B cell (primary cell): ENCODE results near the gene FUT9. TPM values are rescaled to one million over a fixed set of nuclear protein-coding genes. Genes with fewer than 3 reads are reported as not detected.

Experiments used
- ATAC-seq: fragments of 200-7000 bp; cut with Tn5 transposase; one replicate; pipeline ENCODE4 v1.10.0; 2021; ENCODE audit warnings: low read depth, mild to moderate bottlenecking, moderate number of reproducible peaks, moderate library complexity
- CTCF ChIA-PET: fragments of 350-600 bp; sonication (Branson Sonifier 250); formaldehyde crosslinking; loops from one replicate; lab custom pipeline; 2021; ENCODE audit warnings: antibody characterized with exemption, inconsistent platforms; lab: Charles Lee
- POLR2A ChIA-PET: fragments of 350-600 bp; sonication (Branson Sonifier 250); formaldehyde crosslinking; loops from one replicate; lab custom pipeline; 2021; ENCODE audit warnings: antibody characterized with exemption; lab: Charles Lee
- DNase-seq: peaks from one replicate; pipeline ENCODE4 v3.0.0; 2013
- H2AFZ ChIP-seq: 2 replicates; pipeline ENCODE4 v1.6.1; 2012; ENCODE audit warnings: mild to moderate bottlenecking, low read depth, low read length; ENCODE audit not compliant: insufficient read depth, poor library complexity, severe bottlenecking
- H3K27ac ChIP-seq, 2 donors: 1 replicate in 1 of 2; 2 replicates in 1 of 2; pipeline ENCODE4 v1.5.1; 2012 to 2013; ENCODE audit warnings: low read length in 2 of 2, mild to moderate bottlenecking in 2 of 2, moderate library complexity in 1 of 2
- H3K27me3 ChIP-seq, 4 experiments: fragments of 200-600 bp in 1 of 4; sonication (generic) in 1 of 4; replicated peaks in 1 of 4; 1 replicate in 2 of 4; 2 replicates in 2 of 4; pipeline versions ENCODE4 v1.6.1 to v1.7.0; 2013 to 2016; ENCODE audit warnings: low read length in 3 of 4, mild to moderate bottlenecking in 2 of 4, mixed read lengths in 1 of 4, moderate library complexity in 1 of 4; ENCODE audit not compliant: insufficient read depth in 4 of 4, control insufficient read depth in 3 of 4; ENCODE audit errors: control extremely low read depth in 1 of 4
- H3K36me3 ChIP-seq, 2 experiments: replicated peaks in 1 of 2; 1 replicate in 1 of 2; 2 replicates in 1 of 2; pipeline versions ENCODE4 v1.6.1 to v1.7.1; 2013; ENCODE audit warnings: low read length in 1 of 2; ENCODE audit not compliant: insufficient read depth in 2 of 2, control insufficient read depth in 1 of 2; ENCODE audit errors: control extremely low read depth in 1 of 2, extremely low read depth in 1 of 2
- H3K4me1 ChIP-seq, 2 donors: fragments of 200-600 bp in 1 of 2; sonication (generic) in 1 of 2; 1 replicate in 1 of 2; 2 replicates in 1 of 2; pipeline versions ENCODE4 v1.5.1 to v1.6.1; 2013 to 2017; ENCODE audit warnings: low read length in 2 of 2; ENCODE audit not compliant: control insufficient read depth in 2 of 2, insufficient read depth in 2 of 2
- H3K4me2 ChIP-seq: replicated peaks from 2 replicates; pipeline ENCODE3; 2012; ENCODE audit warnings: mild to moderate bottlenecking, low read depth, low read length; ENCODE audit not compliant: poor library complexity, severe bottlenecking
- H3K4me3 ChIP-seq, 5 experiments: fragments of 200-600 bp in 1 of 5; sonication (generic) in 1 of 5; 1 replicate in 3 of 5; 2 replicates in 2 of 5; pipeline versions ENCODE4 v1.5.1 to v1.7.0; 2011 to 2016; ENCODE audit warnings: low read length in 4 of 5, mild to moderate bottlenecking in 4 of 5, low read depth in 2 of 5, control low read depth in 1 of 5, moderate library complexity in 1 of 5; ENCODE audit not compliant: insufficient read depth in 1 of 5; ENCODE audit errors: control extremely low read depth in 1 of 5, extremely low read depth in 1 of 5
- H3K79me2 ChIP-seq: fragments of 200-600 bp; sonication (generic); one replicate; pipeline ENCODE4 v1.6.0; 2016; ENCODE audit warnings: low read length; ENCODE audit not compliant: control insufficient read depth, insufficient read depth
- H3K9ac ChIP-seq: fragments of 200-600 bp; sonication (generic); 2 replicates; pipeline ENCODE4 v1.6.1; 2017; ENCODE audit warnings: mild to moderate bottlenecking, low read length, moderate library complexity
- H3K9me3 ChIP-seq, 3 donors: one replicate each; pipeline versions ENCODE4 v1.6.1 to v1.7.1; 2013; ENCODE audit warnings: low read length in 2 of 3; ENCODE audit not compliant: control insufficient read depth in 2 of 3, insufficient read depth in 1 of 3; ENCODE audit errors: control extremely low read depth in 1 of 3
- H4K20me1 ChIP-seq: 2 replicates; pipeline ENCODE4 v1.6.0; 2012; ENCODE audit warnings: mild to moderate bottlenecking, low read length; ENCODE audit not compliant: insufficient read depth, control insufficient read depth, poor library complexity, severe bottlenecking
- H3K27ac Mint-ChIP-seq: one replicate; pipeline ENCODE4 v1.8.0; 2021; ENCODE audit warnings: mixed read lengths
- H3K27me3 Mint-ChIP-seq: one replicate; pipeline ENCODE4 v1.8.0; 2021; ENCODE audit warnings: mixed read lengths
- H3K4me1 Mint-ChIP-seq: one replicate; pipeline ENCODE4 v1.8.0; 2021; ENCODE audit warnings: mixed read lengths
- H3K4me3 Mint-ChIP-seq: one replicate; pipeline ENCODE4 v1.8.0; 2021; ENCODE audit warnings: mixed read lengths
- H3K9me3 Mint-ChIP-seq: one replicate; pipeline ENCODE4 v1.8.0; 2022; ENCODE audit warnings: mixed read lengths; ENCODE audit not compliant: insufficient read depth
- CTCF ChIP-seq: fragments of 200-600 bp; IDR thresholded peaks from one replicate; pipeline ENCODE4 v1.8.0; 2022; ENCODE audit warnings: antibody characterized with exemption, mild to moderate bottlenecking
- EZH2 ChIP-seq: IDR thresholded peaks from 2 replicates; pipeline ENCODE4 v1.6.1; 2012; ENCODE audit warnings: borderline replicate concordance, low read depth, mild to moderate bottlenecking, moderate library complexity, low read length; ENCODE audit not compliant: insufficient read depth, poor library complexity, severe bottlenecking
- WGBS: methylation state at CpG from one replicate; pipeline ENCODE4 v1.1.5; 2013; ENCODE audit warnings: missing lambda C conversion rate; ENCODE audit not compliant: insufficient coverage; 5-methylcytosine and 5-hydroxymethylcytosine counted together
- intact Hi-C: fragments of 100-400 bp; cut with micrococcal nuclease; formaldehyde crosslinking; loops from one replicate; pipeline ENCODE4 v1.10.0; 2022
- polyA plus RNA-seq: library from polyadenylated mRNA; depleted of rRNA; stranded (reverse); fragments of >200 nt; gene quantifications from 2 replicates; pipeline ENCODE4 v1.2.3, GENCODE V29; 2012
- total RNA-seq, 2 donors: library from RNA; stranded (reverse); fragments of 120-200 nt in 1 of 2; gene quantifications; 1 replicate in 1 of 2; 2 replicates in 1 of 2; pipeline versions ENCODE4 v1.2.3 to v1.2.4, GENCODE V29; 2013 to 2022

The FUT9 gene
- total and polyA plus RNA-seq, 2 donors (not counting 1 experiment from before 2014, with no cell fraction given), result not detected

GRCh38 chr6:96151707-96152106, 135.9 kb downstream of the FUT9 start:
- CTCF ChIA-PET, result no interaction called here
- intact Hi-C loops, result no loop called here
- Mint-ChIP-seq H3K4me1 (no peaks in the 10 kb centered on the region), H3K4me3 (no peak overlapping the region), H3K27ac (no peak overlapping the region), H3K9me3 (no peaks in the 10 kb centered on the region), H3K27me3 (no peaks in the 10 kb centered on the region)
- H4K20me1 ChIP-seq, result no peaks in the 10 kb centered on the region
- H3K9ac ChIP-seq, result no peak overlapping the region
- H3K27me3 ChIP-seq, result no peaks in the 10 kb centered on the region
- no peak overlapping the region for H3K4me3 ChIP-seq
- H3K27ac ChIP-seq, result no peak overlapping the region
- no peak overlapping the region for H2AFZ ChIP-seq
- DNase-seq, result no peak
- ATAC-seq, result no peak
- no CpG with 5 or more reads among the region's 3 CpGs for WGBS
- H3K9me3 ChIP-seq, result no peaks in the 10 kb centered on the region
- no peaks in the 10 kb centered on the region for H3K4me1 ChIP-seq
- no peak for TF ChIP-seq EZH2
- no peak for TF ChIP-seq CTCF
- no peaks in the 10 kb centered on the region for H3K36me3 ChIP-seq
- POLR2A ChIA-PET, result no interaction called here
- H3K79me2 ChIP-seq, result no peaks in the 10 kb centered on the region
- no peak overlapping the region for H3K4me2 ChIP-seq

- no peak overlapping the region for H3K4me2 ChIP-seq
- no peaks in the 10 kb centered on the region for H3K4me1 ChIP-seq
- H3K27me3 Mint-ChIP-seq, result no peaks in the 10 kb centered on the region
- H3K9me3 Mint-ChIP-seq, result no peaks in the 10 kb centered on the region
- no peaks in the 10 kb centered on the region for H3K36me3 ChIP-seq
- H3K9me3 ChIP-seq, result no peaks in the 10 kb centered on the region
- H2AFZ ChIP-seq, result no peak overlapping the region
- H3K27ac ChIP-seq, result no peak overlapping the region
- no CpG with 5 or more reads among the region's 3 CpGs for WGBS
- POLR2A ChIA-PET, result no interaction called here
- no peaks in the 10 kb centered on the region for H3K79me2 ChIP-seq
- no peak for ATAC-seq
- no peaks in the 10 kb centered on the region for H4K20me1 ChIP-seq
- no peak overlapping the region for H3K9ac ChIP-seq
- no peaks in the 10 kb centered on the region for H3K27me3 ChIP-seq
- H3K27ac Mint-ChIP-seq, result no peak overlapping the region
- no peak overlapping the region for H3K4me3 ChIP-seq
- DNase-seq, result no peak
- TF ChIP-seq CTCF, result no peak
- no peak for TF ChIP-seq EZH2
- CTCF ChIA-PET, result no interaction called here
- no peak overlapping the region for H3K4me3 Mint-ChIP-seq
- intact Hi-C loops, result no loop called here
- no peaks in the 10 kb centered on the region for H3K4me1 Mint-ChIP-seq
Measured at GRCh38 chr6:96152114-96152708, 136.4 kb downstream of the FUT9 start.
